IMR-90 (cell line): Measurements from ENCODE around the gene ADAP1. TPM values are rescaled to one million over a fixed set of nuclear protein-coding genes. Genes with fewer than 3 reads are reported as not detected.

Experiments
- ATAC-seq: fragments of 200-7000 bp; cut with Tn5 transposase; 2 replicates; pipeline ENCODE4 v1.9.1; 2020; ENCODE audit warnings: low read depth, mild to moderate bottlenecking, moderate library complexity
- BruUV-seq: library from RNA; stranded (reverse); fragments of 400-500 nt; replicated peaks from 2 replicates; lab custom pipeline; 2021; lab: Mats Ljungman, UMichigan
- CTCF ChIA-PET: fragments of 300-600 bp; formaldehyde crosslinking; extraction: SDS; loops from one replicate; lab custom pipeline; 2021; ENCODE audit warnings: antibody characterized with exemption; lab: Yijun Ruan, JAX
- POLR2A ChIA-PET: fragments of 300-600 bp; sonication (Branson Sonifier 250); formaldehyde crosslinking; loops from one replicate; lab custom pipeline; 2022; ENCODE audit warnings: antibody characterized with exemption; ENCODE audit not compliant: unreplicated experiment; lab: Charles Lee
- DNase-seq: peaks from one replicate; pipeline ENCODE4 v3.0.0; 2013
- H2AFZ ChIP-seq: replicated peaks from 2 replicates; pipeline ENCODE3; 2013; ENCODE audit warnings: low read length, mild to moderate bottlenecking; ENCODE audit not compliant: poor library complexity
- H2AK5ac ChIP-seq: 2 replicates; pipeline ENCODE4 v1.6.1; 2013; ENCODE audit warnings: low read depth, low read length, inconsistent platforms
- H2AK9ac ChIP-seq: replicated peaks from 2 replicates; pipeline ENCODE3; 2013; ENCODE audit warnings: mild to moderate bottlenecking, low read depth, low read length, moderate library complexity; ENCODE audit not compliant: poor library complexity
- H2BK120ac ChIP-seq: 2 replicates; pipeline ENCODE4 v1.6.1; 2013; ENCODE audit warnings: low read depth, low read length, inconsistent platforms
- H2BK15ac ChIP-seq: 3 replicates; pipeline ENCODE4 v1.6.1; 2013; ENCODE audit warnings: low read depth, low read length, inconsistent platforms
- H2BK20ac ChIP-seq: 2 replicates; pipeline ENCODE4 v1.6.1; 2013; ENCODE audit warnings: low read depth, mild to moderate bottlenecking, inconsistent platforms, low read length, moderate library complexity
- H2BK5ac ChIP-seq: 2 replicates; pipeline ENCODE4 v1.6.1; 2013; ENCODE audit warnings: mild to moderate bottlenecking, low read depth, low read length, inconsistent platforms; ENCODE audit not compliant: poor library complexity, severe bottlenecking
- H3K14ac ChIP-seq: replicated peaks from 2 replicates; pipeline ENCODE4 v1.6.1; 2013; ENCODE audit warnings: low read depth, low read length, inconsistent platforms
- H3K18ac ChIP-seq: 2 replicates; pipeline ENCODE4 v1.6.1; 2013; ENCODE audit warnings: low read depth, low read length, control low read depth
- H3K23ac ChIP-seq: 2 replicates; pipeline ENCODE4 v1.6.1; 2013; ENCODE audit warnings: low read depth, low read length, inconsistent platforms
- H3K27ac ChIP-seq: 2 replicates; pipeline ENCODE4 v1.5.1; 2013; ENCODE audit warnings: mild to moderate bottlenecking, control low read depth, low read length; ENCODE audit not compliant: insufficient read depth
- H3K27me3 ChIP-seq: 2 replicates; pipeline ENCODE4 v1.6.1; 2013; ENCODE audit warnings: low read length; ENCODE audit not compliant: control insufficient read depth, insufficient read depth
- H3K36me3 ChIP-seq: 2 replicates; pipeline ENCODE4 v1.6.1; 2013; ENCODE audit warnings: low read length, mixed read lengths; ENCODE audit not compliant: control insufficient read depth, insufficient read depth
- H3K4ac ChIP-seq: 2 replicates; pipeline ENCODE4 v1.6.1; 2013; ENCODE audit warnings: low read depth, low read length, inconsistent platforms
- H3K4me1 ChIP-seq: 2 replicates; pipeline ENCODE4 v1.6.1; 2013; ENCODE audit warnings: low read length, mixed read lengths; ENCODE audit not compliant: control insufficient read depth, insufficient read depth
- H3K4me2 ChIP-seq: 2 replicates; pipeline ENCODE4 v1.6.1; 2013; ENCODE audit warnings: low read depth, mild to moderate bottlenecking, control low read depth, low read length, moderate library complexity
- H3K4me3 ChIP-seq: 2 replicates; pipeline ENCODE4 v1.5.1; 2013; ENCODE audit warnings: low read depth, mild to moderate bottlenecking, control low read depth, low read length, moderate library complexity; ENCODE audit not compliant: insufficient read depth
- H3K56ac ChIP-seq: 2 replicates; pipeline ENCODE4 v1.6.1; 2013; ENCODE audit warnings: low read length, inconsistent platforms; ENCODE audit not compliant: insufficient read depth; ENCODE audit errors: extremely low read depth
- H3K79me1 ChIP-seq, 2 experiments: 2 replicates each; pipeline ENCODE4 v1.6.1; 2013; ENCODE audit warnings: low read length in 2 of 2, inconsistent platforms in 1 of 2, low read depth in 1 of 2
- H3K9ac ChIP-seq: 2 replicates; pipeline ENCODE4 v1.6.1; 2013; ENCODE audit warnings: low read depth, low read length, control low read depth
- H3K9me1 ChIP-seq: 2 replicates; pipeline ENCODE4 v1.6.1; 2013; ENCODE audit warnings: low read length, inconsistent platforms; ENCODE audit not compliant: insufficient read depth
- H3K9me3 ChIP-seq: 2 replicates; pipeline ENCODE4 v1.6.1; 2013; ENCODE audit warnings: low read length; ENCODE audit not compliant: control insufficient read depth, insufficient read depth
- H4K20me1 ChIP-seq: 2 replicates; pipeline ENCODE4 v1.6.1; 2013; ENCODE audit warnings: low read length, inconsistent platforms; ENCODE audit not compliant: insufficient read depth
- H4K5ac ChIP-seq: 2 replicates; pipeline ENCODE4 v1.6.1; 2013; ENCODE audit warnings: mild to moderate bottlenecking, low read depth, low read length, control low read depth
- H4K8ac ChIP-seq, 2 experiments: 2 replicates each; pipeline ENCODE4 v1.6.1; 2013; ENCODE audit warnings: low read depth in 2 of 2, low read length in 2 of 2, control low read depth in 1 of 2, inconsistent platforms in 1 of 2
- H4K91ac ChIP-seq: 2 replicates; pipeline ENCODE4 v1.6.1; 2013; ENCODE audit warnings: low read depth, low read length, inconsistent platforms; ENCODE audit not compliant: insufficient read depth
- BHLHE40 ChIP-seq: fragments of 150-350 bp; IDR thresholded peaks from 2 replicates; pipeline ENCODE4 v1.6.1; 2016; ENCODE audit warnings: mild to moderate bottlenecking, low read depth, low read length
- CEBPB ChIP-seq: IDR thresholded peaks from 2 replicates; pipeline ENCODE4 v1.6.1; 2012; ENCODE audit warnings: low read depth, low read length, improper control_type of control experiment
- CHD1 ChIP-seq: IDR thresholded peaks from 2 replicates; pipeline ENCODE4 v1.6.1; 2012; ENCODE audit warnings: low read depth, low read length, improper control_type of control experiment
- MAZ ChIP-seq: IDR thresholded peaks from 2 replicates; pipeline ENCODE4 v1.6.1; 2012; ENCODE audit warnings: low read depth, mild to moderate bottlenecking, low read length, improper control_type of control experiment, moderate library complexity, borderline replicate concordance
- RCOR1 ChIP-seq: IDR thresholded peaks from 2 replicates; pipeline ENCODE4 v1.6.1; 2012; ENCODE audit warnings: mild to moderate bottlenecking, low read length, improper control_type of control experiment; ENCODE audit not compliant: insufficient replicate concordance
- RFX5 ChIP-seq: IDR thresholded peaks from 2 replicates; pipeline ENCODE4 v1.8.0; 2012; ENCODE audit warnings: low read depth, mild to moderate bottlenecking, low read length, moderate library complexity
- USF2 ChIP-seq: fragments of 150-350 bp; IDR thresholded peaks from 2 replicates; pipeline ENCODE4 v1.6.1; 2017; ENCODE audit warnings: mild to moderate bottlenecking, antibody characterized with exemption, low read length, low read depth
- WGBS, 2 experiments: methylation state at CpG; one replicate each; pipeline versions ENCODE4 v1.1.5 to v1.1.7; 2013; ENCODE audit warnings: missing lambda C conversion rate in 2 of 2; ENCODE audit not compliant: insufficient read length in 1 of 2; ENCODE audit errors: extremely low coverage in 2 of 2; 5-methylcytosine and 5-hydroxymethylcytosine counted together
- dilution Hi-C: fragments of 300-500 bp; cut with HindIII; formaldehyde crosslinking; loops from one replicate; pipeline ENCODE4 v1.14.3; 2018; ENCODE audit warnings: low sequenced_read_pairs; ENCODE audit not compliant: unreplicated experiment
- in situ Hi-C: fragments of 300-500 bp; cut with MboI; formaldehyde crosslinking; loops from 3 replicates; pipeline ENCODE4 v1.14.3; 2019; ENCODE audit warnings: low sequenced_read_pairs, inconsistent platforms, mixed read lengths
- intact Hi-C: fragments of 100-400 bp; cut with micrococcal nuclease; formaldehyde crosslinking; loops from 2 replicates; pipeline ENCODE4 v1.10.0; 2022
- polyA plus RNA-seq, 3 experiments: library from polyadenylated mRNA; depleted of rRNA; stranded (reverse); fragments of >200 nt; gene quantifications; 2 replicates each; pipeline ENCODE4 v1.2.3, GENCODE V29; 2012; ENCODE audit warnings: low replicate concordance in 1 of 3
- total RNA-seq: library from RNA; depleted of rRNA; stranded (reverse); fragments of >200 nt; gene quantifications from 2 replicates; pipeline ENCODE4 v1.2.3, GENCODE V29; 2012

The ADAP1 gene
- total and polyA plus RNA-seq, 2 of the 4 experiments (the other 2 are of a cell fraction), result 1.4 to 2.0 TPM

DNA sequence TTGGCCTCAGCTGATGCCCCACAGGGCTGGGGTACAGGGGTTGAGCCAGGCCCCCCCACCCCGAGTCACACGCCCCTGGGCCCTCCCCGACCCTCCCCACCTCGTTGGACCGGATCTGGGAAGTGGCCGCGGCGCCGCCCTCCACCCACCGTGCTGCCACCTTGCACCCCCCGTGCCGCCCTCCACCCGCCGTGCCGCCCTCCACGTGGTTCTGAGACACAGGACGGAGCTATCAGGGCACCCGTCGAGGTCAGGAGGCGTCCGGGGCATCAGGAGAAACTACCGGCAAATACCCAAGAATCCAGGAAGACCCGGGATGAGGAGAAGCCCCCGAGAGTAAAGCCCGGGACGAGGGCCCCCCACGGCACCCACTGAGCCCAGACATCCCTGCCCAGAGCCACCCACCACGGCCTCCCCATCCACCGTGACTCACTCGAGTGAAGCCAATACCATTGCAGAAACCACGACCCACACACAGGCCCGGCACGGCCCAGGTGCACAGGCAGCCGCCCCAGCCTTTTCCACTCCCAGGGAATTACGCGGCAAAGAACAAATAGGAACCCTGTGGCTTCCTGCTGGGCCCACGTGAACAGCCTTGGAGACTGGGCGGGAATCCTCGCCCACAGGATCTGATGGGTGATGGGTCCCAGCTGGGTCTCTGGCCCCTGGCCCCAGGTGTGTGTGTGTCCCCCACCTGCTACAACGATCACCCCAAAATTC, 34.0 kb downstream of the ADAP1 start:
- H3K18ac ChIP-seq, result no peak overlapping the region
- dilution Hi-C loops, result no loop called here
- no peaks in the 10 kb centered on the region for H3K36me3 ChIP-seq
- H3K14ac ChIP-seq, result no peak overlapping the region
- no peak overlapping the region for H3K4me2 ChIP-seq
- POLR2A ChIA-PET, result no interaction called here
- CTCF ChIA-PET, result no interaction called here
- H3K4ac ChIP-seq, result no peak overlapping the region
- no peak overlapping the region for H4K8ac ChIP-seq
- DNase-seq (no peak), ATAC-seq (no peak)
- H2BK120ac ChIP-seq, result no peak overlapping the region
- no peak overlapping the region for H2BK15ac ChIP-seq
- no peak overlapping the region for H2AK9ac ChIP-seq
- no peak overlapping the region for H2BK5ac ChIP-seq
- no peak overlapping the region for H2BK20ac ChIP-seq
- no peaks in the 10 kb centered on the region for H3K9me1 ChIP-seq
- no peaks in the 10 kb centered on the region for H3K79me1 ChIP-seq
- H3K9ac ChIP-seq, result no peak overlapping the region
- no peak overlapping the region for H4K91ac ChIP-seq
- WGBS, 2 experiments, result 86% methylated on average over 21 of the region's 40 CpGs; no CpG with 5 or more reads in 1 of the 2 experiments
- no peaks in the 10 kb centered on the region for H3K9me3 ChIP-seq
- H4K20me1 ChIP-seq, result no peaks in the 10 kb centered on the region
- H3K23ac ChIP-seq, result no peak overlapping the region
- no peak overlapping the region for H4K5ac ChIP-seq
- H2AK5ac ChIP-seq, result no peak overlapping the region
- no peak overlapping the region for H3K27ac ChIP-seq
- in situ Hi-C loops, result no loop called here
- peaks cover 7% of the 10 kb centered on the region for H3K4me1 ChIP-seq
- no peak overlapping the region for H3K56ac ChIP-seq
- TF ChIP-seq RFX5 (no peak), USF2 (no peak), CEBPB (no peak), RCOR1 (no peak), CHD1 (no peak), MAZ (no peak), BHLHE40 (no peak)
- no peaks in the 10 kb centered on the region for H3K27me3 ChIP-seq
- no peak overlapping the region for H3K4me3 ChIP-seq
- H2AFZ ChIP-seq, result peak overlapping the region; percentile 48
- intact Hi-C loops, result no loop called here
- BruUV-seq, result no TSS peak
